NCI-H1105 treated with DMSO at 0.1 percent for 48 hours (cell line): ENCODE results near the gene LCN1.
"Not testable (repeated sequence)": the region's sequence is repeated elsewhere in the genome, so short reads cannot be mapped to it uniquely, and the experiment has no call there.

Experiments used
- DNase-seq: peaks from one replicate; lab custom pipeline; 2025; lab: John Stamatoyannopoulos, UW

The LCN1 gene

DNA sequence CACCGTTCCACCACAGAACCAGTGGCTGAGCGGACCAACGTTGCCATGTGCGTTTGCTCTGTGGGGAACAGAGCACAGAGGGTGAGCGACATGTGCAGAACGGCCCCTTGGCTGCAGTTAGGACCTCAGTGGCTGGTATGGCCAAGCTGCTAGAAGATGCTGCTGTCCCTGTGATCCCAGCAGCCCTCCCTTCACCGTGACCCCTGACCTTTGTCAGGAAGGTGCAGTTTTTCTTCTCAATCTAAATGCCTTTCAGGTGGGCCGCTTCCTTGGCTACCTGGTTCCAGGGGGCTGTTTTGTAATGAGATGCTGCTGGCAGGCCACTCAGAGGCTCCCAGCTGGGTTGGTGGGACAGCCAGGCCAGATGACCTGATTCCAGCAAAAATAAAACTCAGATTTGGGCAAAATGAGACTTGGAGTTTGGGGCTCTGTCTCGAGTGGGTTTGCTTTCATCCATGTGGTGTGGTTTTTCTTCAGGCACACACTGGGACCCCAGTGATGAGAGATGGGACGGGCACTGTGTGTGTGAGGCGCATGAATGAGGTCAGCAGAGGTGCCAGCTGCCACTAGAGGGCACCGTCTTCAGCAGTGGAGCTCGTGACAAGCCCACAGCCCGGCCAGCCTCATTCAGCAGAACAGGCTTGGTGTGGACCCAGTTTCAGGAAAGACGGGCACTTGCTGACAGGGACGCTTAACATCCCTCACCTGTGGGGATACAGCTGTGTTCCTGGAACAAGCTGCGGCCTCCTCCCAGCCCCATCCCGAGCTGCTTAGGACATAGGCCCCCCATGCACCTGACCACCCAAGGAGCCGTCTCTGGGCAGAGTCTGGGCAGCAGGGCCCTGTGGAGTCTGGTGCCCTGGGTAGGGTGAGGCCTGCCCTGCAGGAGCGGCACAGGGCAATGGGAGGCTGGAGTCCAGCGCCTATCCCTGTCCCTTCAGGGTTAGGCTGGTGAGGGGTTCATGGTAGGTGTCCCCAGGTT is 16.7 kb upstream of the LCN1 start:
- DNase-seq: peak; percentile 10

DNA sequence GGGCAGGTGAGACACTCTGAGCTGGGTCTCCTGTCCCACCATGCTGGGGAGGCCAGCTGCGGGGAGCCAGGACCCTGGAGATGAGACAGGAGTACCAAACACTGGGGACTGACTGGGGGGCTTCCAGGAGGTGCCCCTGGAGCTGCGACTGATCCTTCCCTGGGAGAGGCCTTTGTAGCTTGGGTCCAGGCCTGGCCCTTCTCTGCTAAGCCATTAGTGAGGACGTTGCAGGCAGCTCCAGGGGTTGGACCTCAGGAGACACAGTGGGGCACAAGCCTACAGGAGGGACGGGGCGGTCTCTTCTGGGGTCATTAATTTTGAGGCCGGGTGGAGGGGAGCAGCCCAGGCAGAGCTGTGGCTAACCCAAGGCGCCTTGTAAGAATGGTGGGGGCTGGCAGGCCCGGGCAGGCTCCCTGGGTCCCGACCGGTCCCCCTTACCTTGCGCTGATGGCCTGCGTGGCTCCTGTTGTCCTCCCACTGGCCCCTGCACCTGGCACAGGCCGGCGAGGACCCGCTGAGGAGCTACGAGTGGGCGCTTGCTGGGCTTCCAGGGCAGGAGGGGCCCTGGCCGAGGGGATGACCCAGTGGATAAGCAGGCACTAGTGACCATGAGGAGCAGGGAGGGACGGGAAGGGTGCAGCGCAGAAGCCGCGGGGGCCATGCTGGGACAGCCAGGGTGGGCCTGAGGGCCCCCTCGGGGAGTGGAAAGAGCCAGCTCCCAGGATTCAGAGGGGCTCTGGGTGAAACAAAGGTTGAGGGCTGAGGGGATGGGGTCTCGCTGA is 15.6 kb upstream of the LCN1 start:
- DNase-seq: no peak

GRCh38 chr9:135506327-135507103 is 14.7 kb upstream of the LCN1 start:
- no peak for DNase-seq

DNA sequence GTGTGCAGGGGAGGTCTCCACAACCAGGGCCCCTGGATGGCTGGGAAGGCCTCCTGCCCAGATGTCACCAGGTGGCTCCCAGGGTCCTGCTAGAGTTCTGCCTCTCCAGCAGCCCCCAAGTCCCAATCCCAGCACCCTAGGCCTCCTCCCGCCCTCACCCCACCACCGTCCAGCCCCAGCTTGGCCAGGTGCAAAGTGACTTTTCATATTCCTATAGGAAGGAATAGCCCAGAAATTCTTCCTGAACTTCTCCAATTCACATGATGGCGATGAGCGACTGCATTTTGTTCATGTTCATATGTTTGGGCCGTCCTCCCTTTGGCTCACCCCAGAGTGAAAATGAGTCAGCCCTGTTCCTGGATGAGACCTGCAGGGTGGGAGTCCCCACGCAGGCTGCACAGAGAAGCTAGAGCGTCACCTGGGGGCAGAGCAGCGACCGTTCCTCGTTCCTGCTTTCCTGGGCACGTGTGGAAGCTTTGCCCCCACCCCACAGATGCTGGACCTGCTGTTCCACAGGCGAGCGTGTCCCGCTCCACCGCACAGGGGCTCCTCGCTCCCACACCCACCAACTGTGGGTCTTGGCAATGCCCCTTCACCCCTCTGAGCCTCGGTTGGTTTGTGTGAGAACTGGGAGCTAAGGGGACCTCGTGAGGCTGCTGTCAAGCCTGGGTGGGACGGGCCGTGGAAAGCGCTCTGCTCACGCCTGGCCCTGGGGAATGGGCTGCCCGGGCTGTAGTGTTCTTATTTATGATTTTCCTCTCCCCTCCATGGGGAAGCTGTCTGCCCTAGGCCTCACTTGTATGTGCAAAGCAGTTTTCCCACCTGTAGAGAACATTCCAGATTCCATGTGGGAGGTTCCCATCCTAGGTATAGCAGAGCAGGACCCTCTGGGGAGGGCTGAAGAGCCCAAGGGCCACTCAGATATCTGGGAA is 13.9 kb upstream of the LCN1 start:
- DNase-seq: no peak

- no peak for DNase-seq
These were observed 12.9 kb upstream of the LCN1 start for GRCh38 chr9:135508211-135508820.

GRCh38 chr9:135509458-135509857 is 11.8 kb upstream of the LCN1 start:
- no peak for DNase-seq

GRCh38 chr9:135512241-135512603 is 9.0 kb upstream of the LCN1 start:
- no peak for DNase-seq

DNA sequence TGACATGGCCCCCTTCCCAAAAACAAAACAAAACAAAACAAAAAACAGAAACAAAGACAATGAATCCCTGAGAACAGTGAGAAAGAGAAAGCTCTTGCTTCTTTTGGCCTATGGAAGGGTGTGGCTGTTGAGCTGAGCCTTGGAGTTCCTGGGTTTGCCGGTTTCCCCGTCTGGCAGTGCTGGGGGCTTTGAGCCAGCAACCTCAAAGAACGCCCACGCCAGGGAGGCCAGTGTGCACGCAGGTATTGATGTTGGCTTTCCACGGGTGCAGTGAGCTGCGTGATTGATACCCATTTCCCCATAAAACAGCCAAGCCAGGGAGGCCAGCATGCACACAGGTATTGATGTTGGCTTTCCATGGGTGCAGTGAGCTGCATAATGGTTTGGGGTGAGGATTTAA is 8.3 kb upstream of the LCN1 start:
- no peak for DNase-seq

DNA sequence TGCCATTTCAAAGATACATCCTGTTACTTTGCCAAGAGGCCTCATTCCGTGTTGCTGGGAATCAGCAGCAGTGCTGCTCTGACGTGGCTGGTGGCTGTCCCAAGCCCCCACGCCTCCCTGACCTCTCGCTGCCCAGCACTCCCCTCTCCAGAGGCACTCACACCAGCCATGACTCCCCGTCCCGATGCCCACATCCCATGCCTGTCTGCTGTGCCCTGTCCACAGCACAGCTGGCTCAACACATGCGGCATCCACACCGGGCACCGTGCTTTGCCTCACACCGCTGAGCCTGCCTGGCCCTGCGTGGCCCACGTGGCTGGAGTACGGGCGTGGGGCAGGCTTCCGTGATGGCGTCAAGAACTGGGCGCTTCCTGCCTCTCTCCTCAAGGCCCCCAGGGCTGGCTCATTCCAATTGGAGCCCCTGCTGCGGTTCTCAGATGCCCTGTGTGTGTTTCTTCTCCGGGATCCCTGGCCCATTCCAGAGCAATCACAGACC is 7.8 kb upstream of the LCN1 start:
- DNase-seq: no peak

GRCh38 chr9:135513906-135514305 is 7.3 kb upstream of the LCN1 start:
- DNase-seq: not testable (repeated sequence)

GRCh38 chr9:135514342-135515082 is 6.7 kb upstream of the LCN1 start:
- DNase-seq: no peak

DNA sequence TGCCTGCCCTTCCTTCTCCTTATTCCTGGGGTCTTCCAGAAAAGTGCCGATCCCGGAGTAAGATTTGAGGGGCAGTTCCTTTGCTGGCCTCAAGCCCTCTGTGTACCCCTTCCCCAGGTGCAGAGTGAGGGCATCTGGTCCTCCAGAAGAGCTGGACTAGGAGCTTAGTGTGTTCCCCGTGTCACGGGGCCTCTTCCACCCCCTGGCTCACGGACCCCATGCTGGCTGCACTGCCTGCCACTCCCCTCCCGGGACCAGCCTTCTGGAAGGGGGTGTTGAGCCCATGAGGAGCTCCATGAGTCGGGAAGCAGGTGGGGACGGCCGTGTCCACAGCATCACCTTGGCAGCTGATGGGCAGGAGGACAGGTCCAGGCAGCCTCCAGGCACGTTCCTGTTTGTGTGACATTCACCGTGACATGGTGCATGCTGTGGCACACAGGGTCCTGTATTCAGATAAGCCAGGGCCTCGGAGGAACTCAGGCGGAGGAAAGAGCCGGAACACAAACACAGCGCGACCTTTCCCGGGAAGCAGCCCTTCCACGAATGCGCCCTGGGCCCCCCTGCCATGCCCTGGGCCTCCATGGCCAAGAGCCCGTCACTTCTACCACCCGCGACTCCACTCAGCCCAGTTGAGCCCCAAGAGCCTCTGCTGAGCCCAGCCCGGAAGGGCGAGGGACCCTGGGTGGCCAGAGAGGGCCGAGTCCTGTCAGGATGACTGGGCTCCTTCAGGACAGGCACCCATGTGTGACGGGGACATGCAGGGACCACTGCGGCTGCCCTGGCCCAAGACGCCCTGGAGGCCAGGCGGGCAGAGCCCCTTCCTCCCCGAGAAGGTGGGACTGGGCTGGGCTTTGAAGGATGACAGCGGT is 5.9 kb upstream of the LCN1 start:
- no peak for DNase-seq

DNA sequence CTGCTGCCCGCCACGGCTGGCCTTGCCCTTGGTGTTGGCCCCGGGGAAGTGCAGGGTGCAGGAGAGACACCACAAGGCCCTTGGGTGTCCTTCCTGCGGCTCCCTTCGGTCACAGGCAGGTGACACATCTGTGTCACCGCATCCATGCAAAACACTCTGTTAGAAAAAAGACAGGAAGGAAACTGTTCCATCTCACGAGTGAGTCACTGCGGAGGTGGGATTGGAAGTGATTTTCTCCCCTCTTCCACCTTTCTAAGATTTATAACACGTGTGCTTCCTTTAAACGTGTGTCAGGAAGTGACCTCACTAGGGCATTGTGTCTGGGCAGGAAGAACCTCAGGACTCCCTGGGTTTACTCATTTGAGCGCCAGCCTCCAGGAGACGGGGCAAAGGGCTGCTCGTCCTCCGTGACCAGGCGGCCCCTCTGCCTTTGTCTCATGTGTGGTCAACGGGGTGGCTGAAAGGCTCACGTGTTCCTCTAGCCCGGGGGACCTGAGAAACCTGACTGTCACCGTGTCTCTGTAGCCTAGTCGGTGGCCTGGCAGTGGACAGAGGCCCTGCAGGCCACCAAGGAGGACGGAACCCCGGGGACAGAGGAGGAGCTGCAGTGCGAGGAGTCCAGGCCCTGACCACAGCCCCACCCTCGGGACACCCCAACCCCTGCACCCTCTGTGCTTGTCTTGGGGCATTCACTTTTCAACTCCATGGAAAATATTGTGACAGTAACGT is 4.9 kb upstream of the LCN1 start:
- DNase-seq: no peak

GRCh38 chr9:135517407-135517822 is 3.8 kb upstream of the LCN1 start:
- no peak for DNase-seq

- DNase-seq: no peak
These were observed 1.9 kb upstream of the LCN1 start for GRCh38 chr9:135519179-135519971.

GRCh38 chr9:135521608-135522095 is 412 bp downstream of the LCN1 start:
- DNase-seq: no peak
